ENCODE results near the gene CGNL1. TPM values are rescaled to one million over a fixed set of nuclear protein-coding genes. Genes with fewer than 3 reads are reported as not detected.

The CGNL1 gene
- polyA plus RNA-seq, 1 of the 3 experiments (the other 2 are of a cell fraction) = 0.23 TPM

GRCh38 chr15:57436961-57437360 lies 60.7 kb downstream of the CGNL1 start:
- Histone ChIP-seq H3K4me3 (ENCODE audit: low read depth in 2 of 2, low read length in 1 of 2) (no peak overlapping the region), H3K36me3 (replicated peaks in 1 of 2; ENCODE audit: control insufficient read depth in 1 of 2, insufficient read depth in 2 of 2, low read length in 1 of 2) (no peaks in the 10 kb centered on the region), H4K20me1 (ENCODE audit: insufficient read depth) (no peaks in the 10 kb centered on the region), H3K27ac (ENCODE audit: low read depth in 2 of 2, low read length in 1 of 2) (no peak overlapping the region), H3K9me2 (no peaks in the 10 kb centered on the region), H3K79me2 (ENCODE audit: insufficient read depth) (no peaks in the 10 kb centered on the region), H3K4me1 (ENCODE audit: control insufficient read depth in 1 of 2, insufficient read depth in 2 of 2, low read depth in 1 of 2, low read length in 1 of 2) (no peaks in the 10 kb centered on the region; a peak in 1 of 4 replicates), H3K27me3 (ENCODE audit: insufficient read depth) (no peaks in the 10 kb centered on the region), H3K9me3 (no peaks in the 10 kb centered on the region), H3K9ac (no peak overlapping the region), H3K4me2 (no peak overlapping the region), H2AFZ (ENCODE audit: low read depth) (no peak overlapping the region), H3F3A (replicated peaks; ENCODE audit: insufficient read depth) (peaks cover 7% of the 10 kb centered on the region)
- ChIA-PET CTCF (interaction anchor here (0.6 to 1.1 kb wide), 3 partner anchors 9 to 36 kb away, joined by 3 to 4 read pairs (median 3); no protein-coding TSS in a partner anchor), POLR2A (no interaction called here)
- WGBS (ENCODE audit: low lambda C conversion rate) = 64% methylated on average over 2 of the region's 2 CpGs
- DNase-seq = no peak
- TF ChIP-seq TEAD4 (IDR thresholded peaks at IDR 0.05; ENCODE audit: borderline replicate concordance, insufficient read depth) (no peak), EP300 (IDR thresholded peaks at IDR 0.05; ENCODE audit: borderline replicate concordance in 1 of 2, low read depth in 1 of 2, low read length in 1 of 2) (no peak), FOXM1 (IDR thresholded peaks at IDR 0.05; ENCODE audit: low read depth) (no peak), EZH2phosphoT487 (IDR thresholded peaks at IDR 0.05; ENCODE audit: borderline replicate concordance, low read depth) (no peak), NFIC (IDR thresholded peaks at IDR 0.05; ENCODE audit: borderline replicate concordance) (no peak), PBX3 (IDR thresholded peaks at IDR 0.05) (no peak), RFX5 (IDR thresholded peaks at IDR 0.05; ENCODE audit: low read length) (no peak), RAD21 (IDR thresholded peaks at IDR 0.05; ENCODE audit: low read length) (no peak)

- TF ChIP-seq ELF1 (IDR thresholded peaks at IDR 0.05) = no peak
- no peak for TF ChIP-seq EP300 (IDR thresholded peaks at IDR 0.05; ENCODE audit: borderline replicate concordance in 1 of 2, low read depth in 1 of 2, low read length in 1 of 2)
- TF ChIP-seq IRF3 (IDR thresholded peaks at IDR 0.05; ENCODE audit: low read depth, low read length) = no peak
- TF ChIP-seq CHD2 (IDR thresholded peaks at IDR 0.05; ENCODE audit: low read length, partially characterized antibody) = no peak
- TF ChIP-seq TCF12 (IDR thresholded peaks at IDR 0.05) = no peak
- no peak for TF ChIP-seq USF2 (IDR thresholded peaks at IDR 0.05; ENCODE audit: borderline replicate concordance, low read depth, low read length)
- TF ChIP-seq MXI1 (IDR thresholded peaks at IDR 0.05; ENCODE audit: low read depth, low read length) = no peak
- TF ChIP-seq REST (IDR thresholded peaks at IDR 0.05; ENCODE audit: low read depth, low read length) = no peak
- TF ChIP-seq POLR2AphosphoS5 (IDR thresholded peaks at IDR 0.05; ENCODE audit: low read depth, low read length) = no peak
- TF ChIP-seq NFIC (IDR thresholded peaks at IDR 0.05; ENCODE audit: borderline replicate concordance) = no peak
- TF ChIP-seq GABPA (IDR thresholded peaks at IDR 0.05; ENCODE audit: low read depth) = no peak
- Histone ChIP-seq H2AFZ (ENCODE audit: low read depth) (no peak overlapping the region), H3K9ac (no peak overlapping the region), H3K4me3 (ENCODE audit: low read depth in 2 of 2, low read length in 1 of 2) (no peak overlapping the region), H3K27ac (ENCODE audit: low read depth in 2 of 2, low read length in 1 of 2) (no peak overlapping the region), H3K27me3 (ENCODE audit: insufficient read depth) (no peaks in the 10 kb centered on the region), H3K36me3 (replicated peaks in 1 of 2; ENCODE audit: control insufficient read depth in 1 of 2, insufficient read depth in 2 of 2, low read length in 1 of 2) (no peaks in the 10 kb centered on the region), H3K4me2 (no peak overlapping the region), H4K20me1 (ENCODE audit: insufficient read depth) (no peaks in the 10 kb centered on the region), H3K9me2 (no peaks in the 10 kb centered on the region), H3K79me2 (ENCODE audit: insufficient read depth) (no peaks in the 10 kb centered on the region), H3K9me3 (no peaks in the 10 kb centered on the region), H3F3A (replicated peaks; ENCODE audit: insufficient read depth) (peaks cover 7% of the 10 kb centered on the region), H3K4me1 (ENCODE audit: control insufficient read depth in 1 of 2, insufficient read depth in 2 of 2, low read depth in 1 of 2, low read length in 1 of 2) (no peaks in the 10 kb centered on the region; a peak in 1 of 4 replicates)
- POLR2A ChIA-PET = interaction anchor here (0.7 kb wide), 1 partner anchor 58 kb away, joined by 4 read pairs; no protein-coding TSS in a partner anchor
- WGBS (ENCODE audit: low lambda C conversion rate) = 60% methylated on average over 3 of the region's 3 CpGs
- CTCF ChIA-PET = interaction anchor here (1.1 to 1.3 kb wide), 2 partner anchors 10 to 97 kb away, joined by 4 read pairs; no protein-coding TSS in a partner anchor
- no peak for DNase-seq
These were observed 61.3 kb downstream of the CGNL1 start for GRCh38 chr15:57437564-57437963.
